Activated CD8-positive, alpha-beta memory T cell treated with anti-CD3 and anti-CD28 coated beads, Interleukin-2, amount 50 U/mL, for 24 hours (primary cell): Measurements from ENCODE around the gene UTP3.
"Not testable (repeated sequence)": the region's sequence is repeated elsewhere in the genome, so short reads cannot be mapped to it uniquely, and the experiment has no call there.

Experiments used
- DNase-seq: peaks from one replicate; pipeline ENCODE4 v3.0.0-alpha.2; 2020; ENCODE audit errors: extremely low read depth

Gene UTP3

GRCh38 chr4:70682142-70682541, 6.2 kb upstream of the UTP3 start:
- DNase-seq: not testable (repeated sequence)

- DNase-seq: no peak
Measured at GRCh38 chr4:70687392-70687791, 940 bp upstream of the UTP3 start.

- DNase-seq: no peak
Measured at GRCh38 chr4:70688795-70689231, 481 bp downstream of the UTP3 start.

GRCh38 chr4:70691661-70692060, 3.3 kb downstream of the UTP3 start:
- DNase-seq: no peak

GRCh38 chr4:70694633-70695032, 6.3 kb downstream of the UTP3 start:
- not testable (repeated sequence) for DNase-seq

- not testable (repeated sequence) for DNase-seq
Measured at GRCh38 chr4:70698435-70698834, 10.1 kb downstream of the UTP3 start.

GRCh38 chr4:70700712-70701111, 12.4 kb downstream of the UTP3 start:
- DNase-seq: no peak

GRCh38 chr4:70701271-70701670, 12.9 kb downstream of the UTP3 start:
- no peak for DNase-seq

GRCh38 chr4:70702592-70702991, 14.3 kb downstream of the UTP3 start:
- not testable (repeated sequence) for DNase-seq

GRCh38 chr4:70703619-70704214, 15.4 kb downstream of the UTP3 start:
- no peak for DNase-seq

- no peak for DNase-seq
Measured at GRCh38 chr4:70704215-70704930, 16.0 kb downstream of the UTP3 start.

GRCh38 chr4:70704931-70705182, 16.5 kb downstream of the UTP3 start:
- no peak for DNase-seq

- no peak for DNase-seq
Measured at GRCh38 chr4:70705183-70706043, 17.1 kb downstream of the UTP3 start.

- DNase-seq: no peak
Measured at GRCh38 chr4:70706044-70706461, 17.7 kb downstream of the UTP3 start.

- DNase-seq: no peak
Measured at GRCh38 chr4:70706516-70706915, 18.2 kb downstream of the UTP3 start.

GRCh38 chr4:70709611-70710205, 21.4 kb downstream of the UTP3 start:
- no peak for DNase-seq

- no peak for DNase-seq
Measured at GRCh38 chr4:70711599-70711998, 23.3 kb downstream of the UTP3 start.

GRCh38 chr4:70712150-70712549, 23.8 kb downstream of the UTP3 start:
- no peak for DNase-seq

GRCh38 chr4:70712604-70713452, 24.5 kb downstream of the UTP3 start:
- DNase-seq: no peak

GRCh38 chr4:70713453-70714078, 25.2 kb downstream of the UTP3 start:
- no peak for DNase-seq
